Measurements from ENCODE around the gene MRGPRF. TPM values are rescaled to one million over a fixed set of nuclear protein-coding genes. Genes with fewer than 3 reads are reported as not detected.

MRGPRF gene
- total RNA-seq, 1 experiment from 2014 or later: 0.35 TPM

GRCh38 chr11:68956547-68957254 lies 56.3 kb downstream of the MRGPRF start:
- CTCF ChIA-PET: no interaction called here
- TF ChIP-seq CTCF (conservative IDR thresholded peaks at IDR 0.05) (0 out of 2 replicates have a peak, but pooled peaks have one; percentile 3), EZH2 (IDR thresholded peaks at IDR 0.05; ENCODE audit: low read depth) (no peak)
- Histone ChIP-seq H4K20me1 (ENCODE audit: insufficient read depth) (no peaks in the 10 kb centered on the region), H3K27me3 (ENCODE audit: insufficient read depth, low read depth) (0 out of 2 replicates have a peak, but pooled peaks cover 5% of the 10 kb centered on the region), H3K9me3 (ENCODE audit: insufficient read depth, low read depth) (no peaks in the 10 kb centered on the region), H3K36me3 (ENCODE audit: low read depth) (no peaks in the 10 kb centered on the region), H3F3A (ENCODE audit: insufficient read depth, low read depth) (no peaks in the 10 kb centered on the region), H3K79me2 (ENCODE audit: low read depth) (no peaks in the 10 kb centered on the region), H3K27ac (no peak overlapping the region), H2AFZ (no peak overlapping the region), H3K4me1 (replicated peaks; ENCODE audit: insufficient read depth) (no peaks in the 10 kb centered on the region), H3K9me2 (ENCODE audit: insufficient read depth) (no peaks in the 10 kb centered on the region), H3K4me2 (no peak overlapping the region), H3K4me3 (no peak overlapping the region)
- POLR2A ChIA-PET (ENCODE audit: unreplicated experiment): no interaction called here
- DNase-seq: no peak
- intact Hi-C loops (cut with micrococcal nuclease; ENCODE audit: unreplicated experiment): no loop called here
- BruUV-seq (replicated peaks): no TSS peak

- no peaks in the 10 kb centered on the region for H3K36me3 ChIP-seq (ENCODE audit: low read depth)
- TF ChIP-seq CTCF (conservative IDR thresholded peaks at IDR 0.05) (peak; percentile 43; the same call in 1 of the 2 replicates), EZH2 (IDR thresholded peaks at IDR 0.05; ENCODE audit: low read depth) (no peak)
- BruUV-seq (replicated peaks): no TSS peak
- no peaks in the 10 kb centered on the region for H3K4me1 ChIP-seq (replicated peaks; ENCODE audit: insufficient read depth)
- H3K9me3 ChIP-seq (ENCODE audit: insufficient read depth, low read depth): no peaks in the 10 kb centered on the region
- no peak overlapping the region for H3K27ac ChIP-seq
- no peaks in the 10 kb centered on the region for H3K9me2 ChIP-seq (ENCODE audit: insufficient read depth)
- no peak overlapping the region for H3K4me3 ChIP-seq
- no peak for DNase-seq
- H3K4me2 ChIP-seq: no peak overlapping the region
- no peaks in the 10 kb centered on the region for H3K79me2 ChIP-seq (ENCODE audit: low read depth)
- H3K27me3 ChIP-seq (ENCODE audit: insufficient read depth, low read depth): 0 out of 2 replicates have a peak, but pooled peaks cover 5% of the 10 kb centered on the region
- no peaks in the 10 kb centered on the region for H3F3A ChIP-seq (ENCODE audit: insufficient read depth, low read depth)
- H4K20me1 ChIP-seq (ENCODE audit: insufficient read depth): no peaks in the 10 kb centered on the region
- intact Hi-C loops (cut with micrococcal nuclease; ENCODE audit: unreplicated experiment): no loop called here
- ChIA-PET POLR2A (ENCODE audit: unreplicated experiment) (no interaction called here), CTCF (interaction anchor here (0.6 kb wide), 1 partner anchor 60 kb away, joined by 3 read pairs; no protein-coding TSS in a partner anchor)
- no peak overlapping the region for H2AFZ ChIP-seq
Observed at GRCh38 chr11:68956142-68956541, 56.9 kb downstream of the MRGPRF start.

GRCh38 chr11:68955607-68955958 lies 57.5 kb downstream of the MRGPRF start:
- no peak for TF ChIP-seq EZH2 (IDR thresholded peaks at IDR 0.05; ENCODE audit: low read depth)
- TF ChIP-seq CTCF (conservative IDR thresholded peaks at IDR 0.05): no peak
- no peak overlapping the region for H3K4me3 ChIP-seq
- H3K27me3 ChIP-seq (ENCODE audit: insufficient read depth, low read depth): 0 out of 2 replicates have a peak, but pooled peaks cover 5% of the 10 kb centered on the region
- no peaks in the 10 kb centered on the region for H3K9me2 ChIP-seq (ENCODE audit: insufficient read depth)
- intact Hi-C loops (cut with micrococcal nuclease; ENCODE audit: unreplicated experiment): no loop called here
- H2AFZ ChIP-seq: no peak overlapping the region
- H4K20me1 ChIP-seq (ENCODE audit: insufficient read depth): no peaks in the 10 kb centered on the region
- DNase-seq: no peak
- no peaks in the 10 kb centered on the region for H3K4me1 ChIP-seq (replicated peaks; ENCODE audit: insufficient read depth)
- H3K79me2 ChIP-seq (ENCODE audit: low read depth): no peaks in the 10 kb centered on the region
- no peaks in the 10 kb centered on the region for H3F3A ChIP-seq (ENCODE audit: insufficient read depth, low read depth)
- H3K4me2 ChIP-seq: no peak overlapping the region
- POLR2A ChIA-PET (ENCODE audit: unreplicated experiment): no interaction called here
- BruUV-seq (replicated peaks): no TSS peak
- H3K9me3 ChIP-seq (ENCODE audit: insufficient read depth, low read depth): no peaks in the 10 kb centered on the region
- no peak overlapping the region for H3K27ac ChIP-seq
- H3K36me3 ChIP-seq (ENCODE audit: low read depth): no peaks in the 10 kb centered on the region
- CTCF ChIA-PET: interaction anchor here (0.6 kb wide), 1 partner anchor 60 kb away, joined by 3 read pairs; no protein-coding TSS in a partner anchor

Measured in PC-9 (cell line).